GM04504 (cell line): ENCODE measurements around the gene PCGF1.
A peak's percentile ranks its signal among the peaks of the same experiment; 100 is the strongest.

Experiments
- DNase-seq: peaks from one replicate; pipeline ENCODE4 v3.0.0-alpha.2; 2012; ENCODE audit warnings: low read depth

Gene PCGF1

DNA sequence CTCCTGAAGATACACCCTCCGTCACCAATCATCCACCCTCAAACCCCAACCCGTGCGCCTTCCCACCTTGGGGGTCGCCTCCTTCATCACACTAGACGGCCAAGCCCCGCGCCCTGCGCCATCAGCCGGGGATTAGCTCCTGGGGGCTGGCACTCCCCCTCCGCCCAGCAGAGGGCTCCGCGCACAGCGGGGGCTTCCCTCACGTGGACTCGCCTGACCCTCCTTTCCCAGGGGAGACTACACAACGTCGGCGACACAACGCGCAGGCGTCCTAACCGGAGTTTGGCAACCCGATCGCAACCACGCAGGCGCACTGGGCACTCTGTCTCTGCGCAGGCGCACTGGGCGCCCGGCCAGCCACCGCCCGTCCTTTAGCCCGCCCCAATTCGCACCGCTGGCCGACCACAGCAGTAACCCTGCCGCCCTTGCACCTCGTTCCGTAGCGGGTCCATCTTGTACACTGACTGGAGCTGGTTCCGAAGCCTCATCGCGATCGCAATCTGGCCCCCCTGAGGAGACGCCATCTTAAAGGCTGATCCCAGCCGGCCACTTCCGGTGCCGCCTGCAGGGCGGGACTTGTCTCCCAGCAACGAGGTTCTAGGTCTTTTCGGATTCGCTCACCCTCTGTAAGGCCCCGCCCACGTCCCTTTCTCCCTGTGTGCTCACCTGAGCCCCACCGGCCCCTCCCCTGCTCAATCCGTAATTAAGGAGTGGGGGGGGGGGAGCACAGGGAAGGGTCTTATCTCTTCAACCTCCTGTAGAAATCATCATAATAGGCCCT lies at the start of gene PCGF1:
Gene PCGF1, minus strand, starts transcription at position 551 of the 781 bp plus-strand sequence. Its CDS starts 27 bp downstream, at position 524.
- DNase-seq, result peak; percentile 96

DNA sequence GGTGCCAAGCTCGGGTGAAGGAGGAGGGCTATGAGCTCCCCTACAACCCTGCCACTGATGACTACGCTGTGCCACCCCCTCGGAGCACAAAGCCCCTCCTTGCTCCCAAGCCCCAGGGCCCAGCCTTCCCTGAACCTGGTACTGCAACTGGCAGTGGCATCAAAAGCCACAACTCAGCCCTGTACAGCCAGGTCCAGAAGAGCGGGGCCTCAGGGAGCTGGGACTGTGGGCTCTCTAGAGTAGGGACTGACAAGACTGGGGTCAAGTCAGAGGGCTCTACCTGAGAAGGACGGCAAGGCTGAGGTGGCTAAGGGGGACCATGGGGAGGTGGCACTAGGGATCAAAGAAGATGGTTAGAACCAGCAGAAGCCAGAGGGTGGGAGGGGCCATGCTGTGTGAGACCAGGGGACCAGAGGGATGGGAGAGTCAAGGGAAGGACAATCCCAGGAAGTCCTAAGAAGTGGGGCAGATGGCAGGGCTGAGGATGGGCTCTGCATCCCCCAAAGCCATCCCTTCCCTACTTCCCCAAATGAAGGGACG lies 49.4 kb upstream of the PCGF1 start:
- DNase-seq, result no peak

DNA sequence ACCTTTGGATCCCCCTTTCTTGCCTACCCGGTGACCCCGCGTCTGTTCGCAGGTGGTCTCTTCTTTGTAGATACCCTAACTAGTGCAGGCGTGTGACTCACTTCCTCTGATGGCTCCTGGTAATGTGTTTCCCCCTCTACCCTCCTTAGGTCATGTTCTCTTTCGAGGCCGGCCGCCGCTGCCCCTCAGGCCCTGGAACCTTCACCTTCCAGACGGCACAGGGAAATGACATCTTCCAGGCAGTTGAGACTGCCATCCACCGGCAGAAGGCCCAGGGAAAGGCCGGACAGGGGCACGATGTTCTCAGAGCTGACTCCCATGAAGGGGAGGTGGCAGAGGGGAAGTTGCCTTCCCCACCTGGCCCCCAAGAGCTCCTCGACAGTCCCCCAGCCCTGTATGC lies 48.7 kb upstream of the PCGF1 start:
- DNase-seq, result no peak

DNA sequence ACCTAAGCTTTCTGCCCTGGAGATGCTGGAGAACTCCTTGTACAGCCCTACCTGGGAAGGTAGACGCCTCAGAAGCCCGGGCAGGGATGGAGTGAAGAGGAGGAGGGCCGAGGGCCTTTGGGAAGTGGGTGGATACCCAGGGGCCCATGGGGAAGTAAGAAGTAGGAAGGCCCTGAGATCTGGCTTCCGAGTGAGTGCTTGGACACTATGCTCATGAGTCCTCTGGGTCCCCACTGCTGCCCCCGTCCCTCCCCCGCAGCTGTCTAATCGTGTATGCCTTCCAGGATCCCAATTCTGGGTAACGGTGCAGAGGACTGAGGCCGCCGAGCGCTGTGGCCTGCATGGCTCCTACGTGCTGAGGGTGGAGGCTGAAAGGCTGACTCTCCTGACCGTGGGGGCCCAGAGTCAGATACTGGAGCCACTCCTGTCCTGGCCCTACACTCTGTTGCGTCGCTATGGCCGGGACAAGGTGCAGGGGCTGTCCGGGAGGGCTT lies 48.2 kb upstream of the PCGF1 start:
- no peak for DNase-seq

DNA sequence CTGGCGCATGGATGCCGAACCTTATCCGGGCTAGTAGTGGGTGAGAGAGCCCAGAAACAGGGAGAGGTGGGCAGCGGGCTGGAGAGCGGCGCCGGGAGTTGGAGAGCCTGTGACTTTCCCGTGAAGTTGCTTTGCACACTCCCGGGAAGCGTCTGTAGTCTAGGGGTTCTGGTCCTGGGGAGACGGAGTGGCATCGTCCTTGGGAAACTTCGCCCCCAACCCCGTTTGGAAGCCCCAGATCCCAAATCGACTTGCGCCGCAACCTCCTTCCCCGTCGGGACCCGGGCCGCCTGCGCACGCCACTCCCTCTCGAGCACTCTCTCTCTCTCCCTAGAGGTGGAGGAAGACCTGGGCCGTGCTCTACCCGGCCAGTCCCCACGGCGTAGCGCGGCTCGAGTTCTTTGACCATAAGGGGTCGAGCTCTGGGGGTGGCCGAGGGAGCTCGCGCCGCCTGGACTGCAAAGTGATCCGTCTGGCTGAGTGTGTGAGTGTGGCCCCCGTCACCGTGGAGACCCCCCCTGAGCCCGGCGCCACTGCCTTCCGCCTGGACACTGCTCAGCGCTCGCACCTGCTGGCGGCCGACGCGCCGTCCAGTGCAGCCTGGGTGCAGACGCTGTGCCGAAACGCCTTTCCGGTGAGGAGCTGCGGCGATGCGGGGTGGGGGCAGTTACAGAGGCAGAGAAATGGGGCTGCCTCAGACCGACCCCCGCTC lies 47.5 kb upstream of the PCGF1 start:
- DNase-seq, result no peak

DNA sequence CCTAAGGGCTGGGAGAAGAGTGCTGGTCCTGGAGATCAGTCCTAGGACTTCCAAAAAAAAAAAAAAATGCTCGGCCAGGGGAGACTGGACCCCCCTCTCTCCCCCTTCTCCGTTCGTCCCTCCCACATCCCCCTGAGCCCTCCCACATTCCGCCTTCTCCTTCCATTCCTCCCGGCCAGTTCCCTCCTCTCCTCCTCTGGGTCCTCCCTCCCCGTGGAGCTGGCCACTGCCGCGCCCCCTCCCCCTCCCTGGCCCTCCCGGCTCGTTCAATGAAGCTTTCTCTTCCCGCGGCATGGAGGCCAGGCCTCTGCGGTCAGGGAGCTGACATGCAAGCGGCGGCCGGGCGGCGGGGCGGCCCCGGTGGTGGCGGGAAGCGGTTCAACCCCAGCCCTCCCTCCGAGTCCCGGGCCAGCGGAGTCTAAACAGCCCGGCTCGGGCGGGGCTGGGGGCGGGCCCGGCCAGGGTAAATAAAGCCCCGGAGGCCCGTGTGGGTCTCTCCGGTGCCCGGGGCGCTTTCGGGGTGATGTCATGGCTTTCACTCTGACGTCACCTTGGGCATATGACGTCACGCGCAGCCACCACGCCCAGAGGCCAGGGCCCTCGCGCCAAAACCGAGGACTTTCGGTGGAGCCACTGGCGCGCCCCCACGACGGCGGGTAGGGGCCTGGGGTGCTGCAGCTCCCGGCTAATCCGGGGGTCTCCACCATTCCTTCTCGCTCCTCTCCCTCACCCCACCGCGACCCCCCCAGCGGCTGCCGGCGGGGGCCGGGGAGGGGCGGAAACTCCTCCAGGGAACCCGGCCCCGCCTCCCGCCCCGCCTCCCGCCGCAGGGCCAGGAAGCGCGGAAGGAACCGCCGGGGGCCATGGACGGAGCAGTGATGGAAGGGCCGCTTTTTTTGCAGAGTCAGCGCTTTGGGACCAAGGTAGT lies 46.7 kb upstream of the PCGF1 start, which contains the start of the genes DOK1 and LOXL3:
Gene DOK1, plus strand, starts transcription at position 829 of the 928 bp plus-strand sequence. Its CDS starts 35 bp downstream, at position 864.
Gene LOXL3, minus strand, starts transcription at position 51 of the 928 bp plus-strand sequence. CDS start 1,308 bp downstream, outside the sequence.
- peak; percentile 72 for DNase-seq

DNA sequence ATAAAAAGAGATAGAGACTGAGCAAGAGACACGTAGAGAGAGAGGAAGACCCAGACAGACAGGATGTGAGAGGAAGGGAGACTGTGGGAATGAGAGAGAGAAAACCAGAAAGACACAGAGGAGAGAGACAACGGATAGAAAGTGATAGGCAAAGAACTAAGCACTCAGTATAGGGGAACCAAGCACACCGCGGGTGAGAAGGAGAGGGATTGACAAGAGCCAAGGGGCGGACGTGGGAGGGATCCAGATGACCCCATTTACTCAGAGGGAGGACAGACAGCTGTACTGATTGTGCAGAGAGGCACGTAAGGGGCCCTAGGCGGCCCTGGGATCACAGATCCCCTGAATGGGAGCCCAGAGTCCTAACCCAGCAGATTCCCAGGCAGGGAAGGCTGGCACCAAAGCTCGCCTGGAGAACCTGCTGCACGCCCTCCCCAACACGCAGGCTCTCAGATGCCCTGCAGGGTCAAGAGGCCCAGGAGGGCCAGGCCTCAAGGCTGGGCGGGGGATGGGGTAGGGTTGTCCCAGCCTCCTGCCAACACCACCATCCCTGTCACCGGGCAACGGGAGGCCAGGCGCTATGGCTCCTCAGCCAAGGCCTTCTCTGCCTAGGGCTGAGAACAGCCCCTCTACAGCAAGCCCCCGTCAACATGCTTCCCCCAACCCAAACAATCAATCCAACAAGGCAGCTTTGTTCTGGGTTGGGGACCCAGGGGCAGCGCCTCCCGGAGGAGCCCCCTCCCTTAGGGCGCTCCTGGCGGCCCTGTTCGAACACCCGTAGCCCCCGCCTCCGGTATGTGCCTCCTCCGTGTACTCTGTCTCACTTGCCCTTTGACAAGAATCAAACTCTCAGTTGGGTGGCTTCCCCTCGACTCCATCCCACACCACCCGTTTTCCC lies 45.7 kb upstream of the PCGF1 start:
- DNase-seq, result no peak

DNA sequence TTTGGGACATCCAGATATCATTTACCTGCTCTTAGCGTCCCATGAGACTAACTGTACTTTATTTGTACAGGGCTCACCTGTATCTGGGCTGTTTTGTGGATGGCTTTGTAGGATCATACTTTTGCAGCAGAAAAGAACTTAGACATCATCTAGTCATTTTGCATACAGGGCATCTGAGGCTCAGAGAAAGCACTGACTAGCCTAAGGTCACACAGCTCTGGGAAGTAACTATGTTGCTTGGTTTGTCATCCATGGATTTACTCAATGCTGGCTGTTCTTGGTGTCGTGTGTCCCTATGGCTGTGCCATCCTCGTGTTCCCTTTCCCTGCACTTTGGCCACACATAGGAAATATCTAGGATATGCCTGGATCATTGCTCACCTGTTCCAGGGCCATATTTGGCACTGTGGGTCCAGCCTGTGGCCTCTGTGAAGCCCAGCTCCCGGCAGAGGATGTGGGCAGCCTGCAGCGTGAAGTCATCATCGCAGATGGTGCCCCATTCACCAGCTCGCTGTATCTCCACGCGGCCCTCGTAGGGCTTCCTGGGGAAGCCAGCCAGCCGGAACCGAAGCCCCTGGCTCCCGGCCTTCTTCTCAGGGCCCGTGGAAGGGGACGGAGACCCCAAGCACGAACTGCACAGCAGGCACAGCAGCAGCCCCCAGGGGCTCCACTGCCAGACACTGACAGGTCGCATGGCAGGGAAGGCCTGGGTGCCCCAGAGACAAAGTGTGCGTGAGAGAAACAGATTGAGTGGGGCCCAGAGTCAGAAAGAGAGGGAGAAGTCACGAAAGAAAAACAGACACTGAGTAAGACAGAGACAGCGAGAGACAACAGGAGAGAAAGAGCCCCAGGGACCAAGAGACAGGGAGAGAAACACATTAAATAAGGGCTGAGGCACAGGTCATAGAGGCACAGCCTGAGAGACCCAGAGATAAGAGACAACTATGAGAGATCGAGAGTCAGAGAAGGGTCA lies 44.7 kb upstream of the PCGF1 start:
- DNase-seq, result no peak

DNA sequence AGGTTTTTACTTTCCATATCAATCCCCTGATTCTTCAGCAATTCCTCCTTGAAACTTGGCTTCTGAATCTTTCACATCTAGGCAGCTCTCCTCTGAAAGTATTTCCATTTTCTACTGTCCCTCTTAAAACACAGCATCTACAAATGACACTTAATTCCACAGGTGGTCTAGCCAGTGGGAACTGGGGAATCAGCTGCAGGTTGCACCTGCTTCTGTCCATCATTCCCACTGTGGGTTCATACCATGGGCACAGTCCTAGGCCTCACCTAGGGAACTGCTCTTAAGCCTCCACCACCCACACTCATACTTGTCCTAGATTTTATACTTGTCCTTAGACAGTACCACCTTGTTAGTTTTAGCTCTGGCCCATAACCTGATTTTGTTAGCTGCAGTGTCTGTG lies 44.0 kb upstream of the PCGF1 start:
- no peak for DNase-seq

DNA sequence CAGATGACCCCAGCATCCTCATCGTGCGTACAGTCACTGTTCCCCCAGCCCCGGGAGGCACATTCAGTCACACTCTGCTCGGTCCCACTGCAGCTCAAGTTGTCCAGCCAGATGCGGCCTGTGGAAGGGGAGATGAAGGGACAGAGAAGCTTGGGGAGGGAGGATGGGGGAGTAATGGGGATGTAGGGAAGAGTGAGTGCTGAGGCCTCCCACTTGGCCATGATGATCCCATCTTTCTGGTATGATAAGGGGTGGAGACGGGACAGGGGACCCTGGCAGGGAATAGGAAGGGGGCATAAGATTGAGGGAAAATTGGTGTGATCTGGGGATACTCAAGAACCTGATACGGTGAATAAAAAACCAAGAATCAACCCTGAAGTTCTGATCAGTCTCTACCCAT lies 42.7 kb upstream of the PCGF1 start:
- DNase-seq, result no peak

DNA sequence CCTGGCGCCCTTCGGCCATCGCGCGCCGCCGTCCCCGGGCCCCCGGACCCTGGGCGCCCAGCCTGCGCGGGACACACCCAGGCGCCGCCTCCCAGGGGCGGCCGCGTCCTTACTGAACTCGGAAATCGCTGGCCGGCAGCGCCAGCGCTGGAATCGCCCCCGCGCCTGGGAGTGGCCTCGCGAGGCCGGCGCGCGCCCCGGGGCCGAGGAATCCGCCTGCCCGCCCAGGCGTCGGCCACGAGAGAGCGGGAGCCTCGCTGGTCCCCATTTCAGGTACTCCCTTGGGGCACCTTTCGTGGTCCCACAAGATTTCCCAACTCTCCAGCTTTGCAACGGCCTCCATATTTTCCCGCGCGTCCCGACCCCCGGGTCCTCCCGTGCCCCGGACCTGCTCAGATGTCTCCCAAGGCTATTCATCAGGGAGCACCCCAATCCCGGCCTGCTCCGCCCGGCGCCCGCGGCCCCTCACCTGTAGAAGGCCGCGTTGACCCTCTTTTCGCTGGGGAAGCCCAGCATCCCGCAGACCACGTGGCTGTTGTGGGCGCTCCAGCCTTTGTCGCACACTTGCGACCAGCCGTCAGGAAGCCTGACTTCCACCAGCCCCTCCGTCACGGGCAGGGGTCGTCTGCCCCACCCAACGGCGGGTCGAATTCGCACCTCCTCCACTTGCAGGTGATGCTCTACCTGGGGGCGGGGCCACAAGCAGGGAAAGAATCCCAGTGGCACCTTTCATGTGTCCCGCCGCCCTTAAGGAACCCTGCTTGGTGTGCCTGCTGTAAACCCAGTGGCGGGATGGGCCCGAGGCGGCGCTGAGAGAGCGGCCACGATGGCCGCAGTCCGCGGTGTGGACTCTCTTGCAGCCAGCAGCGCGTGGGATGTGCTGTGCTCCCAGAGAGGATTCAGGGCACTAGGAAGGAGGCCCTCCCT lies 41.7 kb upstream of the PCGF1 start:
- no peak for DNase-seq

DNA sequence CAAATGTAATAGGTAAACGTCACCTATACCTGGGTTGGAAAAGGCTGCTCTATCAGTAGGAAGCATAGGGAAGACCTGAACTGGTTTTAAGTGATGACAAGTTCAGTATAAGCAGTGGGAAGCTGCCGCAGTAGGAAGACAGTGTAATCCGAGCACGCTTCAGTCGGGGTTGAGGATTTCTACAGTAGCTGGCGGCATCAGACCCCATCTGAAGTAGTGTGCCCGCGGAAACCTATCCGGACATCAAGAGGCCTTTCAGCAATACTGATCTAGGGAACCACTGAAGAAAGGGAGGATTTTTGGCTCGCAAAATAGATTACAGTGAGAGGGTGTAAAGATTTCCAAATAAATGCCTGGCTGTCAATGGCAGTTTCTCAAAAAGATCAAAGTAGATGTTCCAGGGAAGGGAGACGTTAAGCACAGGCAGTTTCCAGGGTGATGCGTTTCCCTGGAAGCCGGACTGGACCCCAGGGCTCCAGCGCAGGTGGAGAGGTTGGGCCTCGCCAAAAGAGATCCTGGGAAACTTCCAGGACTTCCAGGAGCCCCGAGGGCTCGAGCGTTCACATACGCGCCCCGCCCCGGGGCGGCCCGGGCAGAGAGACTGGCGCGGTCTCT lies 40.9 kb upstream of the PCGF1 start:
- no peak for DNase-seq

DNA sequence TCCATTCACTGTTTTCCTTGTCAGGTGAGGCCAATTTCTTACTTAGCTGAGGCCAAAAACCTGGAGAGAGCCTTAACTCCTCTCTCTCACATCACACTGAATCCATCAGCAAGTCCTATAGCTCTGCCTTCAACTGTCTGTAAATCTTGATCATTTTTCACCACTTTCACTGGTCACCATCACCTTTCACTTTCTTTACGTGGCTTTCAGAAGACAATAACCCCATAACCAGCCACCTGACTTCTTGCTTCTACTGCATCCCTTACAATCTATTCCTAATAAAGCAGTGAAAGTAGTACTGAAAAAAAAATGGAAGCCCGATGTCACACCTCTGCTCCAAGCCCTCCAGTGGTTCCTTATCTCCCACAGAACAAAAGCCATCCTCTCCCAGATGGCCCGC lies 38.5 kb upstream of the PCGF1 start:
- no peak for DNase-seq

DNA sequence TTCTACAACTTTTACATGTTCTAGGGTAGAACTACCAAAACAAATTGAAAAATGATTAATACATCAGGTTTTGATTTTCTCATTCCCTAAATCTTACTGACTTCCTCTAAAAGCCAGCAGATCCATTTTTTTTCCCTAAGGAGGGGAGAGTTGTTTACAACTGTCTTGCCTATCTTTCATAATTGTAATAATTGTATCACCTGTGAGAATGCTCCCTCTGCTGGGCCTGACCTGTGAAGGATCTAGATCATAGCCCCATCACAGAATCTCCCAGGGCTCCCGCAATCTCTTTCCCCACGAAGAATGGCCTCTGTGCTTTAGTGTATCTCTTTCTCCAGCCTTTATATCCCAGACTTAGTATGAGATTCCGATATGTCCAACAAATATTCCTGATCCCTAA lies 37.1 kb upstream of the PCGF1 start:
- no peak for DNase-seq

DNA sequence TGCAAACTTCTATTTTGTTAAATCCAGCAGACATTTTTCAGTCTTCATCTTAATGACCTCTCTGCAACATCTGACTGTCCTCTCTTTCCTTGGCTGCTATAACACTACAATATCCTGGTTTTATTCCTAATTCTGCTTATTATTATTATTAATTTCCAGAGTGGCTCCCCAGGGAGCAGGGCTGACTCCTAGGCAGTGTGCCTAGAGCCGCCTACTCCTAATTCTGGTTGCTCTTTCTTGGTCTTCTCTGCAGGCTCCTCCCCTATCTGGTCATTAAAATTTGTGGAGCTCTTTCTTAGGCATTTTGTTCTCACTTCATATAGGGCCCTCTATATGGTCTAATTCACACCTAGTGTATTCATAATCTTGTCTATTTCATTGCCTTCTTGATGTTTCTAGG lies 35.5 kb upstream of the PCGF1 start:
- no peak for DNase-seq

DNA sequence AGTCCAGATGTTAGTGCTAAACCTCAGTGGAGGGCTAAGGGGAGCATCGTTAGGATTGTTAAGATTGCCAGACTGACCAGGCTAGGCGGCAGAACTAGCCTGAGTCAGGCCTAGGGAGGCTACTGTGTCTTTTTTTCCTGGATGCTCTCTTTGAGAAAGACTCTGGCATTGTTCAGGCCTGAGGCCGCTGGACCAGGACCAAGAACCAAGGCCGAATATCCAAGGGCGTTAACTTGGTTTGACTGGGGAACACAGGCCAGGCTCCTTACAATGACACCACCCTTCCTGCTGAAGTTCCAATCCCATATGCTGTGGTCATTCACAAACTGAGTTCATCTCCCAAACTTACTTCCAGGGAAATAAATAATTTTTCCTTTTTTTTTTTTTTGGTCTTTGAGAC lies 32.8 kb upstream of the PCGF1 start:
- no peak for DNase-seq

DNA sequence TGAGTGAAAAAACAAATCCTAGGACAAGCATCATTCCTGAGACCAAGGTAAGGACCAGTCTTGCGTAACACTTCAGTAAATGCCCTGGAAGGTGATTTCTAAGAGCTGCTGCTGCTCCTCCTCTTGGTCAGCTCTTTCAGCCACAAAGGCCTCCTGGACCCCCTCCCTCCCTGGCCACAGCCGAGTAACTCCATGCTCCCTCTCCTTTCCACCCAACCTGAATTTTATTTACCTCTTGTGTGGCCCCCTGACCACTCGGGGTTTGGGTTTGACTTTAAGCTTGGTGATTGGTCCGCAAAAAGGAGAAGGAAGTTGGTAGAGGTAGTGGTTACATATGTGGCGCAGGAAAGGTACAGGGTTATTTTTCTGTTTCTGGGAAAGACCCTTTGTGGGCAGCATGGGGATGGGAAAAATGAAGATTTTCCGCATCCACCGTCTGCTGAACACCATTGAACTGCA lies 31.4 kb upstream of the PCGF1 start:
- DNase-seq, result no peak

DNA sequence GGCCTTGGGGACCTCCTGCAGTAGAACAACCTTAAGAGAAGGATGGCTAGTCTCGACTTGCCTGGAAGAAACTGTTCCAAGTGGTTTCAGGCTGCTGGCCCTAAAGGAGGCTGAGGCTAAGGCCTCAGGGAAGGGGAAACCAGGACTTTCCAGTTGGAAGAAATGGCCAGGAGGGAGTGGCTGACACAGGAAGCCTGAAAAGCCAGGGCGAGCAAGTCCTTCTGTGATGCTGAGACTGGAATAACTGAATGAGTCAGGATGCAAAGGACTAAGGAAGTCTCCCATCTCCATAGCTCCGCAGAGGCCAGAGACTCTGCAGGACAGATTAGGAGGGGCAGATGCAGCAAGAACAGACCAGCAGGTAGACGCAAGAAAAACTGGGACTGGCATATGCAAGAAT lies 29.6 kb upstream of the PCGF1 start:
- DNase-seq, result no peak
